Endodermal cell (in vitro differentiated cells): ENCODE data around the gene GNB1. TPM values are rescaled to one million over a fixed set of nuclear protein-coding genes. Genes with fewer than 3 reads are reported as not detected.
A peak's percentile ranks its signal among the peaks of the same experiment; 100 is the strongest.

Experiments used
- DNase-seq: peaks from one replicate; pipeline ENCODE4 v3.0.0-alpha.2; 2017
- H3K27ac ChIP-seq: 2 replicates; pipeline ENCODE4 v1.5.1; 2013; ENCODE audit warnings: mild to moderate bottlenecking, low read depth, low read length, moderate library complexity
- H3K27me3 ChIP-seq: 2 replicates; pipeline ENCODE4 v1.6.1; 2013; ENCODE audit warnings: mild to moderate bottlenecking, low read length, moderate library complexity; ENCODE audit not compliant: insufficient read depth, control insufficient read depth, poor library complexity, severe bottlenecking
- H3K36me3 ChIP-seq: 2 replicates; pipeline ENCODE4 v1.7.0; 2013; ENCODE audit warnings: mild to moderate bottlenecking, low read length, moderate library complexity; ENCODE audit not compliant: control insufficient read depth, insufficient read depth
- H3K4me1 ChIP-seq: one replicate; pipeline ENCODE4 v1.7.0; 2013; ENCODE audit warnings: low read length; ENCODE audit not compliant: control insufficient read depth, insufficient read depth
- H3K4me3 ChIP-seq: 2 replicates; pipeline ENCODE4 v1.5.1; 2013; ENCODE audit warnings: mild to moderate bottlenecking, low read length, moderate library complexity
- H3K9ac ChIP-seq: 2 replicates; pipeline ENCODE4 v1.6.1; 2013; ENCODE audit warnings: mild to moderate bottlenecking, low read length, moderate library complexity; ENCODE audit not compliant: poor library complexity, severe bottlenecking; ENCODE audit errors: extremely low read depth
- H3K9me3 ChIP-seq: 2 replicates; pipeline ENCODE4 v1.6.1; 2013; ENCODE audit warnings: mild to moderate bottlenecking, low read length, moderate library complexity; ENCODE audit not compliant: control insufficient read depth
- H3K27ac Mint-ChIP-seq: 2 replicates; pipeline ENCODE4 v1.8.0; 2020; ENCODE audit warnings: mixed read lengths
- H3K27me3 Mint-ChIP-seq: 2 replicates; pipeline ENCODE4 v1.8.0; 2021; ENCODE audit warnings: mild to moderate bottlenecking, mixed read lengths; ENCODE audit not compliant: insufficient read depth
- H3K36me3 Mint-ChIP-seq: 2 replicates; pipeline ENCODE4 v1.8.0; 2020; ENCODE audit warnings: low read depth, mixed read lengths
- H3K4me1 Mint-ChIP-seq: 2 replicates; pipeline ENCODE4 v1.8.0; 2020; ENCODE audit warnings: mixed read lengths
- H3K4me3 Mint-ChIP-seq: 2 replicates; pipeline ENCODE4 v1.8.0; 2020; ENCODE audit warnings: mild to moderate bottlenecking, moderate library complexity, mixed read lengths
- H3K9me3 Mint-ChIP-seq: 2 replicates; pipeline ENCODE4 v1.8.0; 2020; ENCODE audit warnings: mild to moderate bottlenecking, mixed read lengths
- CTCF ChIP-seq: fragments of 200-600 bp; sonication (generic); conservative IDR thresholded peaks from 2 replicates; pipeline ENCODE4 v1.5.0; 2021; ENCODE audit warnings: antibody characterized with exemption, mild to moderate bottlenecking
- WGBS, 2 experiments: methylation state at CpG; one replicate each; pipeline versions ENCODE4 v1.1.5 to v1.1.7; 2013; ENCODE audit warnings: missing lambda C conversion rate in 2 of 2, mixed read lengths in 1 of 2; ENCODE audit not compliant: insufficient coverage in 1 of 2, insufficient read length in 1 of 2; 5-methylcytosine and 5-hydroxymethylcytosine counted together
- total RNA-seq, 2 donors: library from RNA; stranded (reverse); fragmentation: NEBNext Ultra II Directional in 1 of 2; extraction: Animal tissue kit (Norgen Biotek cat#: 25700) in 1 of 2; gene quantifications; 2 replicates in 1 of 2; 3 replicates in 1 of 2; pipeline ENCODE4 v1.2.1, GENCODE V29; 2021

The GNB1 gene
- total RNA-seq, 2 donors from 2014 or later, result 369 to 371 TPM

DNA sequence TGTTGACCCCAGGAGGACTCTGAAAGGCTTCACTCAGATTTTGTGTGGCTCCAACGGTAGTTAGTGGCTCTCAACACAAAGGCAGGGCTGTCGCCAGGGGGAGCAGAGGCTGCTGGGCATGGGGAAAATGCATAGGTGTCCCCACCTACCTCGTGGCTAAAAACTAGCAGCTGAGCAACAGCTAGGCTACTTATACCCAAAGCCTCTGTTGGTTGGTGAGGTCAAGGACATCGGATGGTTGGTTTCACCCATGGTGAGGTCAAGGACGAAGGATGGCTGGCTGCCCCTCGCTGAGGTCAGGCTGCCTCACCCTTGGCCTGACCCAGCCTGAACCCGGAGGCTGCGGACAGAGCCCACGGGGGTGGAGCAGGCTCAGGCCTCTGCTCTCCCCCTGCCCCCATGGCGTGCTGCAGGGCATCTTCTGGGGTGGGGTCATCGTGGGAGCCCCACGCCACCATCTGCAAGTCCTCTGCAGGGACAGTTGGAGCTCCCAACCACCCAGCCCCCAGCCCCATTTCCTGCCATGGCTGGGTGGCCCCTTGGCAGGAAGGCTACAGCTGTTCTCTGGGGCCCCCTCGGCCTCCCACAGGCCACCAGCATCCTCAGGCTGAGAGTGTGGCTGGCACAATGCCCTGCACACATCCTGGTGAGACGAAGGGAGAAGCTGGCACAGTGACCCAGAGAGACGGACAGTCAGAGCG, 8.5 kb upstream of the GNB1 start:
- H3K27ac ChIP-seq, result no peak overlapping the region
- no peaks in the 10 kb centered on the region for H3K36me3 ChIP-seq
- H3K9ac ChIP-seq, result no peak overlapping the region
- DNase-seq, result peak; percentile 86
- peaks cover 4% of the 10 kb centered on the region for H3K9me3 Mint-ChIP-seq
- no peaks in the 10 kb centered on the region for H3K36me3 Mint-ChIP-seq
- peaks cover 1% of the 10 kb centered on the region for H3K27me3 Mint-ChIP-seq
- no peak overlapping the region for H3K4me3 Mint-ChIP-seq
- TF ChIP-seq CTCF, result peak; percentile 67
- H3K4me3 ChIP-seq, result no peak overlapping the region
- H3K27ac Mint-ChIP-seq, result no peak overlapping the region
- 82 to 83% methylated on average over 11 to 16 of the region's 16 CpGs for WGBS, 2 experiments
- H3K4me1 Mint-ChIP-seq, result peaks cover 14% of the 10 kb centered on the region
- H3K9me3 ChIP-seq, result peaks cover 5% of the 10 kb centered on the region
- H3K27me3 ChIP-seq, result no peaks in the 10 kb centered on the region
- H3K4me1 ChIP-seq, result peaks cover 9% of the 10 kb centered on the region

DNA sequence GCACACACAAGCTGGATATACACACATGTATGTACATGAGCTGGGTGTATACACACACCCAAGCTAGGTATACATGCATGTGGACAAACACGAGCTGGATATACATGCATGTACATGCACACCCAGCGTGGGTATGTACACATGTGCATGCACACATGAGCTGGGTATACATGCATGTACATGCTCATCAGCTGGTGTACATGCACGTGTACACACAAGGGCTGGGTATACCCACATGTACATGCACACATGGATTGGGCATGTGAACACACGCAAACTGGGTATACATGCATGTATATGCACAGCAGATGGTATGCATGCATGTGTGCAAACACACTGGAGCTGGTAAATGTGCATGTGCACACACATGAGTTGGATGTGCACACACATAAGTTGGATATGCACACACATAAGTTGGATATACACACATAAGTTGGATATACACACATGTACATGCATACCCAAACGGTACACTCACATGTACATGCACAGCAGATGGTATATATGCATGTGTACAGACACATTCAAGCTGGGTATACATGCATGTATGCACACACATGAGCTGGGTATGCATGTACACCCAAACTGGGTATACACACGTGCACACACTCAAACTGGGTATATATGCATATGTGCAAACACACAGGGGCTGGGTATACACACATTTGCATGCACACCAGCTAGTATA, 7.5 kb upstream of the GNB1 start:
- 93 to 94% methylated on average over 6 of the region's 6 CpGs for WGBS, 2 experiments
- TF ChIP-seq CTCF, result no peak
- no peak overlapping the region for H3K27ac ChIP-seq

GRCh38 chr1:1895456-1896336, 4.8 kb upstream of the GNB1 start:
- Mint-ChIP-seq H3K27ac (no peak overlapping the region), H3K4me1 (peaks cover 28% of the 10 kb centered on the region), H3K36me3 (no peaks in the 10 kb centered on the region), H3K4me3 (peak overlapping the region; percentile 34), H3K27me3 (peaks cover 2% of the 10 kb centered on the region), H3K9me3 (no peaks in the 10 kb centered on the region)
- Histone ChIP-seq H3K27ac (no peak overlapping the region), H3K9ac (no peak overlapping the region), H3K27me3 (no peaks in the 10 kb centered on the region), H3K4me3 (no peak overlapping the region), H3K9me3 (no peaks in the 10 kb centered on the region), H3K36me3 (no peaks in the 10 kb centered on the region), H3K4me1 (peaks cover 9% of the 10 kb centered on the region)
- no peak for DNase-seq
- 85 to 94% methylated on average over 10 to 14 of the region's 14 CpGs for WGBS, 2 experiments
- no peak for TF ChIP-seq CTCF

More for the DNA sequence above, 7.5 kb upstream of the GNB1 start:
- H3K27me3 Mint-ChIP-seq, result peaks cover 4% of the 10 kb centered on the region
- peaks cover 19% of the 10 kb centered on the region for H3K4me1 Mint-ChIP-seq
- Histone ChIP-seq H3K4me1 (peaks cover 9% of the 10 kb centered on the region), H3K4me3 (no peak overlapping the region), H3K27me3 (no peaks in the 10 kb centered on the region), H3K9ac (no peak overlapping the region), H3K36me3 (no peaks in the 10 kb centered on the region), H3K9me3 (peaks cover 4% of the 10 kb centered on the region)
- no peak overlapping the region for H3K4me3 Mint-ChIP-seq
- H3K27ac Mint-ChIP-seq, result no peak overlapping the region
- no peak for DNase-seq
- H3K36me3 Mint-ChIP-seq, result no peaks in the 10 kb centered on the region
- H3K9me3 Mint-ChIP-seq, result peaks cover 4% of the 10 kb centered on the region
